ENCODE data around the gene ATP9B. TPM values are rescaled to one million over a fixed set of nuclear protein-coding genes. Genes with fewer than 3 reads are reported as not detected.

Gene ATP9B
- total RNA-seq, 1 experiment from 2014 or later = 20.9 TPM

DNA sequence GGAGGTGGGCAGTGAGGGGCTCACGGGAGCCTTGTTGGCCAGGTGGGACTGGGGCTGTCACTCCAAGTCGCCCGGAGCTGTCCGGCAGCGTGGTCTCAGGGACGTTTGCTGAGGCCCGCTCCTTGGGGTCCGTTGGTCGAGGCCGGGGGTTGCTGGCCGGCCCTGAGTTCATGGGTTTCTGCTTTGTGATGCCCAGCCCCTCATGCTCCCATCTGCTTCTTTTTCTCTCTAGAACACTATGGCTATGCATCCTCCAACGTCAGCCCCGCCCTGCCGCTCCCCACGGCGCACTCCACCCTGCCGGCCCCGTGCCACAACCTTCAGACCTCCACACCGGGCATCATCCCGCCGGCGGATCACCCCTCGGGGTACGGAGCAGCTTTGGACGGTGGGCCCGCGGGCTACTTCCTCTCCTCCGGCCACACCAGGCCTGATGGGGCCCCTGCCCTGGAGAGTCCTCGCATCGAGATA lies 341.0 kb downstream of the ATP9B start:
- H4K8ac ChIP-seq (replicated peaks; ENCODE audit: insufficient read length, low read depth, low read length) = no peak overlapping the region
- WGBS (ENCODE audit: extremely low coverage, insufficient read length, low lambda C conversion rate) = no CpG with 5 or more reads among the region's 30 CpGs
- no peak for TF ChIP-seq CTCF (conservative IDR thresholded peaks at IDR 0.05)
- H3K56ac ChIP-seq (ENCODE audit: insufficient read length, low read depth, low read length) = no peak overlapping the region
- no peak overlapping the region for H3K23ac ChIP-seq (ENCODE audit: insufficient read length, low read depth, low read length)
- no peak overlapping the region for H2BK120ac ChIP-seq (ENCODE audit: low read depth, low read length, poor library complexity, severe bottlenecking)
- no peak overlapping the region for H2BK5ac ChIP-seq (ENCODE audit: insufficient read length, low read length)
- H3K27me3 ChIP-seq (ENCODE audit: insufficient read depth, low read length) = no peaks in the 10 kb centered on the region
- H3K4me1 ChIP-seq (ENCODE audit: insufficient read depth, low read length) = no peaks in the 10 kb centered on the region
- no peaks in the 10 kb centered on the region for H3K79me1 ChIP-seq (ENCODE audit: insufficient read depth, low read depth, low read length, poor library complexity, severe bottlenecking)
- H3K18ac ChIP-seq (ENCODE audit: insufficient read length, low read depth, low read length) = no peak overlapping the region
- no peak overlapping the region for H2BK12ac ChIP-seq (ENCODE audit: insufficient read length, low read depth, low read length)
- H3K36me3 Mint-ChIP-seq (ENCODE audit: insufficient read depth in 1 of 3, low read depth in 3 of 3) = peaks cover 0 to 8% (median 0%) of the 10 kb centered on the region in 3 experiments; a peak in 3 of 7 replicates
- H3T11ph ChIP-seq (ENCODE audit: low read length) = no peak overlapping the region
- no peak overlapping the region for H2BK15ac ChIP-seq (ENCODE audit: low read depth, low read length)
- no peaks in the 10 kb centered on the region for H3K79me2 ChIP-seq (ENCODE audit: insufficient read depth, low read length)
- H3K14ac ChIP-seq (ENCODE audit: insufficient read depth, low read length) = no peak overlapping the region
- H2AK5ac ChIP-seq (ENCODE audit: insufficient read length, low read length) = no peak overlapping the region
- no peak overlapping the region for H3K4me3 Mint-ChIP-seq
- no peak overlapping the region for H3K27ac ChIP-seq (ENCODE audit: insufficient read length, low read depth, low read length)
- no peaks in the 10 kb centered on the region for H4K20me1 ChIP-seq (ENCODE audit: control insufficient read depth, insufficient read depth, insufficient read length)
- no peak overlapping the region for H4K5ac ChIP-seq (ENCODE audit: insufficient read length, low read depth, low read length)
- H3K4me2 ChIP-seq (ENCODE audit: insufficient read depth, insufficient read length, low read length) = no peak overlapping the region
- H2BK20ac ChIP-seq (ENCODE audit: low read depth, low read length, poor library complexity, severe bottlenecking) = no peak overlapping the region
- DNase-seq = no peak
- no peaks in the 10 kb centered on the region for H3K23me2 ChIP-seq (ENCODE audit: insufficient read length, low read depth, low read length, poor library complexity, severe bottlenecking)
- H3K27ac Mint-ChIP-seq = no peak overlapping the region
- H4K91ac ChIP-seq (ENCODE audit: insufficient read length, low read depth, low read length) = no peak overlapping the region
- H3K4ac ChIP-seq (ENCODE audit: low read depth, low read length) = no peak overlapping the region
- peaks cover 2% of the 10 kb centered on the region; the same call in 1 of the 2 replicates for H3K27me3 Mint-ChIP-seq (ENCODE audit: low read depth)
- H3K9me3 ChIP-seq (ENCODE audit: control insufficient read depth, low read depth, low read length) = no peaks in the 10 kb centered on the region
- peaks cover 7 to 13% of the 10 kb centered on the region in 2 experiments for H3K4me1 Mint-ChIP-seq
- H2AFZ ChIP-seq (ENCODE audit: low read length) = no peak overlapping the region
- H3K9ac ChIP-seq (ENCODE audit: extremely low read depth, insufficient read length, low read length) = no peak overlapping the region
- H3K9me3 Mint-ChIP-seq = no peaks in the 10 kb centered on the region
